Esophagus (tissue), 2 donors: Measurements from ENCODE around the gene MAGIX. TPM values are rescaled to one million over a fixed set of nuclear protein-coding genes. Genes with fewer than 3 reads are reported as not detected.

Experiments used
- H3K27ac ChIP-seq, 2 donors: one replicate each; pipeline ENCODE4 v1.5.1; 2013; ENCODE audit warnings: low read depth in 2 of 2, mild to moderate bottlenecking in 2 of 2, inconsistent platforms in 1 of 2, low read length in 1 of 2, moderate library complexity in 1 of 2
- H3K27me3 ChIP-seq, 2 donors: one replicate each; pipeline ENCODE4 v1.6.1; 2013; ENCODE audit warnings: low read length in 2 of 2, control low read depth in 1 of 2, mild to moderate bottlenecking in 1 of 2; ENCODE audit not compliant: insufficient read depth in 2 of 2, control insufficient read depth in 1 of 2
- H3K36me3 ChIP-seq, 2 donors: one replicate each; pipeline ENCODE4 v1.6.1; 2013; ENCODE audit warnings: low read length in 1 of 2; ENCODE audit not compliant: control insufficient read depth in 2 of 2, insufficient read depth in 2 of 2
- H3K4me1 ChIP-seq, 2 donors: one replicate each; pipeline ENCODE4 v1.6.1; 2013; ENCODE audit warnings: low read length in 1 of 2; ENCODE audit not compliant: control insufficient read depth in 2 of 2, insufficient read depth in 2 of 2
- H3K4me3 ChIP-seq, 2 donors: one replicate each; pipeline ENCODE4 v1.5.1; 2013; ENCODE audit warnings: low read length in 2 of 2, mild to moderate bottlenecking in 2 of 2, low read depth in 1 of 2, moderate library complexity in 1 of 2
- H3K9me3 ChIP-seq, 2 donors: one replicate each; pipeline ENCODE4 v1.6.1; 2013; ENCODE audit warnings: mild to moderate bottlenecking in 2 of 2, low read depth in 1 of 2, low read length in 1 of 2, moderate library complexity in 1 of 2; ENCODE audit not compliant: control insufficient read depth in 2 of 2, insufficient read depth in 1 of 2
- WGBS, 2 donors: extraction: QIAGEN DNeasy Blood & Tissue Kit; methylation state at CpG; one replicate each; pipeline ENCODE4 v1.1.7; 2013; 5-methylcytosine and 5-hydroxymethylcytosine counted together
- polyA plus RNA-seq, 2 donors: library from polyadenylated mRNA; stranded (reverse); fragments of 200-250 nt; gene quantifications; one replicate each; pipeline ENCODE4 v1.2.3, GENCODE V29; 2013
- donor health status: healthy with polysubstance abuse.
- donor health status: Bipolar disorder and iron deficiency.

The MAGIX gene
- polyA plus RNA-seq, 2 donors = 6.0 to 6.3 TPM

DNA sequence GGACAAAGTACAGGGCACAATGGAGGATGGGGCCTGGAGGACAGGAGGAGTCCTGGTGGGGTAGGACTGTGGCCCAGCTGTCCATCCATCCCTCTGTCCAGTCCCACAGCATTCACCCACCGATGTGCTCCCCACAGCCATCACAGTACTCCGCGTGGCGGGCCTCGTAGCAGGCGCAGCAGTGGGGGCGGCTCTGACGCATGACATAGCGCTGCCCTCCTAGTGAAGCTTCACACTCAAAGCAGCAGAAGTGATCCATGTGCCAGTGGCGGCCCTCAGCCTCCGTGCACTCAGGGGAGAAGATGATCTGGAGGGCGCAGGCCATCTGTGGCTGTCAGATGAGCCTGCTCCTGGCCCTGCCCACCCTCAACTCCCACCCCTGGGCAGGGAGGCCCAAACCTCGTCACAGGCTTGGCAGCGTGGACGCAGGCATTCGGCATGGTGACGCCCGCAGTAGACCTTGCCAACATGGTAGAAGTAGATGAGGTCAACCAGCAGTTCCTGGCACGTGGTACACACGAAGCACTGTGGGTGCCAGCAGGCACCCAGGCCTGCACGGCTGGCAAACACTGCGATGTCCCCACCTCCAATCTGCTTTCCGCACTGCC, 15.4 kb downstream of the MAGIX start:
- H3K36me3 ChIP-seq = peaks cover 0 to 32% of the 10 kb centered on the region in 2 donors
- no peaks in the 10 kb centered on the region for H3K9me3 ChIP-seq
- peak overlapping the region; percentile 78 to 83 for H3K27ac ChIP-seq
- H3K27me3 ChIP-seq = no peaks in the 10 kb centered on the region
- WGBS, 2 donors = 77 to 89% methylated on average over 23 of the region's 23 CpGs
- no peak overlapping the region for H3K4me3 ChIP-seq
- peaks cover 0 to 11% of the 10 kb centered on the region in 2 donors for H3K4me1 ChIP-seq

DNA sequence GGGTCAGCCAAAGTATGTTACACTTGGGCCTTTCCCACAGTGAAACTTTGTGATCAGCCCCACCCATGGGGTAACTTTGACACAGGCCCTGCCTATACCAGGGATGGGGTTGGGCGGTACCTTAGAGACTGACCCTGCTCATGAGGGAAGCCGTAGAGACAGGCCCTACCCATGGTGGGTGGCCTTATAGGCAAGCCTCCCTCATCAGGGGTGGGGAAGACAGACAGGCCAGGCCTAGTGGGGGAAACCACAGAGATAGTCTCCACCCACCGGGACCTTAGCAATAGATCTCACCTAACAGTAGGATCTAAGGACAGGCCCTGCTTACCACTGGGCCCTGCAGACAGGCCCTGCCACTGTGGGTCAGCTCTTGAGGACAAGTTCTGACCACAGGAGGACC, 16.0 kb downstream of the MAGIX start:
- peak overlapping the region in 1 of 2 donors; percentile 78 for H3K27ac ChIP-seq
- H3K36me3 ChIP-seq = peaks cover 0 to 29% of the 10 kb centered on the region in 2 donors
- H3K9me3 ChIP-seq = no peaks in the 10 kb centered on the region
- H3K4me1 ChIP-seq = peaks cover 0 to 12% of the 10 kb centered on the region in 2 donors
- 73 to 85% methylated on average over 3 of the region's 3 CpGs for WGBS, 2 donors
- no peaks in the 10 kb centered on the region for H3K27me3 ChIP-seq
- no peak overlapping the region for H3K4me3 ChIP-seq

DNA sequence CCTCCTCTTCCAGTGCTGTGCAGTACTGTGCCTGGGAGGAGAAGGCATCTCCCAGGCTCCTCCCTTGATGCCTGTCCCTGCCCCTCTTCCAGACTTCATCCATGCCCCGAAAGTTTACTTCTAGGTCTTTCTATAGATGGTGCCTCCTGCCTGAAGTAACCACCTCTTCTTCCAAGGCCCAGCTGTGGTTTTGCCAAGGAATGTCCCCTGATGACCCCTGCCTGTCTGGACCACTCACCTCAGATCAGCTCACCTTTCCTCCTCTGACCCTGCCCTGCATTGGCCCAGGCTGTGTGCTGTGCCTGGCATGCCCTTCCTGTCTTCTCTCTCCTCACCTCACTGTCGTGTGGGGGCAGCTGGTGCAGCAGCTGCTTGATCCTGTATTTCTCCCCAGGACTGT, 16.8 kb downstream of the MAGIX start:
- Histone ChIP-seq H3K4me3 (no peak overlapping the region), H3K4me1 (peaks cover 0 to 12% of the 10 kb centered on the region in 2 donors), H3K27ac (no peak overlapping the region), H3K36me3 (peaks cover 0 to 28% of the 10 kb centered on the region in 2 donors), H3K27me3 (no peaks in the 10 kb centered on the region), H3K9me3 (no peaks in the 10 kb centered on the region)
- WGBS, 2 donors = 75 to 92% methylated on average over 2 of the region's 2 CpGs

DNA sequence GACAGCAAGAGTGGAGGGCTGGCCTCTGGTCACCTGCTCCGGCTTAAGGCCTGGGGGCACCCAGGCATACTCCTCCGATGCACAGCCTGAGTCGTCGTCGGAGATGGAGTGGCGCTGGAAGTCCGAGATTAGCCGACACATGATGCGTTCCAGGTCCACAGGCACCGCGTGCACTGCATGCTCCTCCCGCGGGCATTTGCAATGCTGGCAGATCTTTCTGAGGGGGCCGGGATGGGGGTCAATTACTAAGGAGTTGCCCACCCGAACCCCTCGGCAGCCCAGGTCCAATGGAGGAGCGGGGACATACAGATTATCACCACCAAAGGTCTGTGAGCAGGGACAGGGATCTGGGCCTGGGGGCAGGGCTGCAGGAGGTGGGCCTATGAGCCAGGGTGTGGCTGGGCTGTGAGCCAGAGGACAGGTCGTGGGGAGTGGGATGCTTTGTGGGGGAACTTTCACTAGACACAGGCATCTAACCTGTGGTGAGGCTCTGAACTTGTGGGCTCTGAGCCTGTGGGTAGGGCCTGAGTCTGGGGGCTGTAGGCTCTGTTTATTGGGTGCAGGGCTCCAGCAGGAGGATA, 21.2 kb downstream of the MAGIX start:
- Histone ChIP-seq H3K27me3 (no peaks in the 10 kb centered on the region), H3K4me3 (peak overlapping the region in 1 of 2 donors; percentile 14), H3K9me3 (no peaks in the 10 kb centered on the region), H3K27ac (peak overlapping the region in 1 of 2 donors; percentile 88), H3K36me3 (peaks cover 0 to 13% of the 10 kb centered on the region in 2 donors), H3K4me1 (peaks cover 0 to 11% of the 10 kb centered on the region in 2 donors)
- 74 to 83% methylated on average over 18 of the region's 18 CpGs for WGBS, 2 donors

- H3K27ac ChIP-seq = peak overlapping the region; percentile 88 to 95
- H3K4me3 ChIP-seq = peak overlapping the region; percentile 62 to 81
- peaks cover 0 to 11% of the 10 kb centered on the region in 2 donors for H3K4me1 ChIP-seq
Observed at GRCh38 chrX:49184294-49185281, 22.0 kb downstream of the MAGIX start.

DNA sequence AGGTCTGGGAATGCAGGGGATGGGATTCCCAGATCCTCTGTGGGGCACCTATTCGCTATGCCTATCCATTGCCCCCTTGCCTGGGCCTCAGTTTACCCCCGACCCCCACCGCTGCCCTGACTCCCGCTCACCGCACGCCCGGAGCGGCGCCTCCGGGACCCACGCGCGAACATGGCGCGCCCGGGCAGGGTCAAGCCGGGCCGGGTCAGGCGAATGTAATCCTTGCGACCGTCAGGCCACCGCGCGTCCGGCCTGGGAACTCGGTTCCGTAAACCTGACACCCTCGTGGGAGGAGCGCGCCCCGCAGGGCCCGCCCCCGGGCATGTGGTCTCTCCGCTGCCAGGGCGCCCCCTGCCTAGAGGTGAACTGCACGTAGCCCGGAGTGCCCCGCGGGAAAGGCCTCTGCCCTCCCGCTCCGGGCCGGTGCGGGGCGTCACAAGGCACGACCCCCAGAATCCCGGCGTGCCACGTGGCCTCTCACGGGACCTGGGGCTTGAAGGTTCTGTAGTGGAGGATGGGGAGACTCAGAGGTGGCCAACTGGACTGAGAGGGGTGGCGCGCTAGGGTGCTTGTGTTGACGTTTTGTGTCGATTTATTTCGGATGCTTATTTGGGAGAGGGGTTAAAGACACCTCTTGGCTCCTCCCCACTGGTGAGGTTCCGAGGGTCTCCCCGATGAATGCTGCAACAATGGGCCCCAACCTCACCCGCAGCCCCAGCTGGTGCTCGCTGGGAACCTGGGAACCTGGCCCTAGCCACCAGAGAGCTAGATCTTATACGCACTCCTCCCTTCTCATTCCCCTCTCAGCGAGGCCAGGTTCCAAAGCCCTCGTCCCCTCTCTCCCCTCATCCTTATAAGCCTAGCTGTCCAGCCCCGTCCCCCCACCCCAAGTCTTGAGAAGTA, 23.8 kb downstream of the MAGIX start, which contains the start of gene PRICKLE3:
Gene PRICKLE3 (minus strand): TSS at position 249 of the 903 bp plus-strand sequence. CDS start 76 bp downstream, at position 173.
- peaks cover 0 to 11% of the 10 kb centered on the region in 2 donors for H3K4me1 ChIP-seq
- peak within 1 kb of the TSS; percentile 62 to 81 for H3K4me3 ChIP-seq
- WGBS, 2 donors = 6 to 34% methylated on average over 56 to 62 of the region's 62 CpGs
- peak within 1 kb of the TSS; percentile 88 to 95 for H3K27ac ChIP-seq
- no peaks in the 10 kb centered on the region for H3K27me3 ChIP-seq
- peaks cover 0 to 3% of the 10 kb centered on the region in 2 donors for H3K36me3 ChIP-seq
- H3K9me3 ChIP-seq = no peaks in the 10 kb centered on the region

More at GRCh38 chrX:49184294-49185281, 22.0 kb downstream of the MAGIX start:
- Histone ChIP-seq H3K27me3 (no peaks in the 10 kb centered on the region), H3K9me3 (no peaks in the 10 kb centered on the region), H3K36me3 (peaks cover 0 to 7% of the 10 kb centered on the region in 2 donors)
- WGBS, 2 donors = 6 to 40% methylated on average over 39 to 46 of the region's 46 CpGs

DNA sequence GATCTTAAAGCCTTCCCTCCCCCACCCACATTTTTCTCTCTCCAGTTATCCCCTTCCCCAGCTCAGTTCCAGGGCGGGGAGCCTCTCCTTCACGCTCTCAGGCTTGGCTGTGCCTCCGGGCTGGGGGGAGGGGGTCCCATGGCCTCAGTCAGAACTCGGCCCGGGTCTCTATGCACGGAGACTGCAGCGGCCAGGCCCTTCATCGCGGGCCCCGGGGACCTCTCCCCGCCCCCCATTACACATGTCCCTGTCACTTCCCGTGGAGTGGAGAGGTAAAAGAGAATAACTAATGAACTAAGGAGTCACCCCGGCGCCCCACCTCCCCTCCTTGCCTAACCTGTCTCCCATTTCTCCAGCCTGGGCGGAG, 24.5 kb downstream of the MAGIX start:
- Histone ChIP-seq H3K27ac (peak overlapping the region; percentile 88 to 95), H3K4me3 (no peak overlapping the region), H3K9me3 (peaks cover 0 to 2% of the 10 kb centered on the region in 2 donors), H3K4me1 (peaks cover 0 to 11% of the 10 kb centered on the region in 2 donors), H3K27me3 (no peaks in the 10 kb centered on the region), H3K36me3 (peaks cover 0 to 3% of the 10 kb centered on the region in 2 donors)
- 43 to 70% methylated on average over 15 of the region's 15 CpGs for WGBS, 2 donors

- Histone ChIP-seq H3K27me3 (no peaks in the 10 kb centered on the region), H3K4me1 (peaks cover 0 to 11% of the 10 kb centered on the region in 2 donors)
Observed at GRCh38 chrX:49187526-49187925, 25.0 kb downstream of the MAGIX start.

More at GRCh38 chrX:49187526-49187925, 25.0 kb downstream of the MAGIX start:
- Histone ChIP-seq H3K36me3 (peaks cover 0 to 3% of the 10 kb centered on the region in 2 donors), H3K9me3 (peaks cover 0 to 2% of the 10 kb centered on the region in 2 donors), H3K27ac (peak overlapping the region; percentile 88 to 95), H3K4me3 (no peak overlapping the region)
- WGBS, 2 donors = 74 to 87% methylated on average over 10 of the region's 10 CpGs
